ENCODE results near the gene CHRNE.

The CHRNE gene

DNA sequence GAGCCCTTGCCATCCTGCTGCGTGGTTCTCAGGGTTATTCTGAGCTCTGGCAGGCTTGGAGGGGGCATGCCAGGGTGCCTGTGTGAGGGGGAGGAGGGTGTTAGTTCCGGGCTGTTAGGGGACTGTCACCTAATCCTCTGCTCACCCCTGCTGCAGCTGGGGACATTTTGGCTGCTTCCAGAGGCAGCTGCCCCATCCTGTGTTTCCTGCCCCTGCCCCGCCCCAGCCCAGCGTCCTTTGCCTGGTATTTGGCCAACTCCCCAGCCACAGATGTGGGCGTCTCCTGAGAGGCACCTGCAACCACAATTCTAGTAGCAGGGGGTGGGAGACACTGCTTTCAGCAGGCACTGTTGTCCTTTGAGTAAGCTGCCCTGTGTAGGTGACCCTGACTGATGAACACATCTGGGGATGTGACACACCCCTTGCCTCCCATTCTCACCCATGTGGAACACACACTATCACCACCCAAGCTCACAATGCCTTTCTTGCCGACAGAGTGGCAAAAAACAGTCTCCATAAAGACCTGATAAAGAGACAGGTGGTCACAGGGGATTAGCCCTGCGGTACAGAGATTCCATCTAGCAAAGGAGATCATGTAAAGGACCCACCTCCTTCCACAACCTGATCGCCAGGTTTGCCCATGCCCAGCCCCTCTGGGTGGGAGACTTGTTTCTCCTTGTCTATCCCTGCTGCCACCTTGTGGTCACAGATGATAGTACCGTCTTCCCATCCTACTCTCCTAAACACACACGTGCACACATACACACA lies at the start of gene CHRNE:
Gene CHRNE, minus strand, starts transcription at position 48 of the 768 bp plus-strand sequence. Its CDS starts 35 bp downstream, at position 13.
- no peak for TF ChIP-seq Cebpa-rat (IDR thresholded peaks at IDR 0.05)
- Histone ChIP-seq H3K4me1 (peaks cover 55% of the 10 kb centered on the region), H3K36me3 (no peaks in the 10 kb centered on the region), H4K20me1 (no peaks in the 10 kb centered on the region), H3K9ac (peak within 1 kb of the TSS; percentile 57; the same call in 1 of the 2 replicates), H3K27me3 (peaks cover 33% of the 10 kb centered on the region), H3K27ac (peak within 1 kb of the TSS; percentile 40; the same call in 1 of the 2 replicates), H3K4me2 (peak within 1 kb of the TSS; percentile 83), H3K9me3 (no peaks in the 10 kb centered on the region), H3K4me3 (peak within 1 kb of the TSS; percentile 45; the same call in 1 of the 2 replicates)

DNA sequence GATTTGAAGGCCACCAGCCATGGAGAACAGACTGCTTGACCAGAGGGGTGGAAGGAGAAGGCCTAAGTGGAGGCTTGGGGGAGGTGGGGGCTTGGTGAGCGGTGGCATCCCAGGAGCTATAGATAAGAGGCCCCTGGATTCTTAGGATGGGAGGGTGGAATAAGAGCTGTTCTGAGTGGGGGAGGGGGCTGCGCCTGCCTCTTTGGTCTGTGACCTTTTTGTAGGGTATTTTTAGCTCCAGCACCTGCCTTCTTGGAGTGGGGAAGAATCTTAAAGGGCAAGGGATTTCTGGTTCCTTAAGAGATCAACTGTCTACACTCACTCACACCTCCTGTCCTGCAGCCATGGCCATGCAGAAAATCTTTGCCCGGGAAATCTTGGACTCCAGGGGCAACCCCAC lies 48.6 kb upstream of the CHRNE start:
- Histone ChIP-seq H3K27me3 (no peaks in the 10 kb centered on the region), H3K4me2 (peak overlapping the region; percentile 98), H3K4me3 (peak overlapping the region; percentile 100), H3K9ac (peak overlapping the region; percentile 91), H4K20me1 (peaks cover 18% of the 10 kb centered on the region), H3K4me1 (peaks cover 46% of the 10 kb centered on the region), H3K36me3 (peaks cover 18% of the 10 kb centered on the region), H3K27ac (peak overlapping the region; percentile 99), H3K9me3 (no peaks in the 10 kb centered on the region)
- no peak for TF ChIP-seq Cebpa-rat (IDR thresholded peaks at IDR 0.05)

DNA sequence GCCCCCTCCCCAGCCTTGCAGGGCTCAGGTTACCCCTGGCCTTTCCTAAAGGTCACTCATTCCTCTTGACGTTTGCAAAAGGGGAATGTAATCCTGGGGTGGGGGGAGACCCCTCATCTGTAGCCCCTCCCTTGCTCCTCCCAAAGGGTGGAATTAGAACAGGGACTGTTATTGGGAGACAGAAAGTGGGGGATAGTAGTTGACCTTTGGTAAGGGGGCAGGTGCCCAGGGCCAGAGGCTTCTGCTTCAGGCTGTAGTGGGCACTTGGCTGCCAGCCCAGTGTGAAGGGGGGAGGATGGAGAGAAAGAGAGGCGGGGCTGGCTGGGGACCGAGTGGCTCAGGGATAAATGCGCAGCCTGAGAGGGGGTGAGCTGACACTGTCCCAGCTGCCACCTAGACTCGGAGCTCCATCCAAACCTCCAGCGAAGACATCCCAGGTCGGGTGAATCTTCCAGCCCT lies 47.9 kb upstream of the CHRNE start, which contains the start of gene ENO3:
Gene ENO3, plus strand, starts transcription at position 374 of the 459 bp plus-strand sequence. CDS start 711 bp downstream, outside the sequence.
- Histone ChIP-seq H3K9me3 (no peaks in the 10 kb centered on the region), H3K36me3 (peaks cover 18% of the 10 kb centered on the region), H3K9ac (peak within 1 kb of the TSS; percentile 91), H3K4me2 (peak within 1 kb of the TSS; percentile 98), H4K20me1 (peaks cover 25% of the 10 kb centered on the region), H3K27ac (peak within 1 kb of the TSS; percentile 99), H3K27me3 (no peaks in the 10 kb centered on the region), H3K4me3 (peak within 1 kb of the TSS; percentile 100), H3K4me1 (peaks cover 52% of the 10 kb centered on the region)
- no peak for TF ChIP-seq Cebpa-rat (IDR thresholded peaks at IDR 0.05)

DNA sequence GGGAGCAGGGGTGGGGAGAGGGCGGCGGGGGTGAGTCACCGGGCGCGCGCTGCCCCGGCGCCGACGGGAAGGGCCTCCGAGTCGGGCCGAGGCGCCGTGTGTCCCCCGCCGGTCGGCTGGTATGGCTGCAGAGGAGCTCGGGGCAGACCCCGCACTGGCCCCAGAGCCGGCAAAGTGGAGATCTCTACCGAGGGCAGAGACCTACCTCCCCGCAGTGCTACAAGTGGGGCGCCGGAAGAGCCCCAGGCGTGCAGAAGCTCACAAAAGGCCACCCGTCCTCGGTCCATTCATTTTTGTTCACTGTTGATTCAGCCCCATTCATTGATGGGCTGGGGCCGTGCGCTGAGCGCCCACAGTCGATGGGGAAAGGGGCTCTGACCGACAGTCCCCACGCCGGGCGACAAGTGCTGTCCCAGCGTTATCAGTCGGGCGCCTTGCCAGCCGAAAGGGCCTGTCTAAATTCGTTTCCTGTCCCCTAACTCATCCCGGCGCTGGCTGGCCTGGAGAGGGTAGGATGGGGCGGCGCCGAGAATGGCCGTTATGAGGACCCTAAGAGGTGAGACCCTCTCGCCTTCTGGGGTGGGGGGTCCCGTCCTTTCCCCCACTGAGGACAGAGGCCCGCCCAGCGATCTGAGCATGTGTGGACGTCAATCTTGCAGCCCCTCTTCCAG lies 47.3 kb upstream of the CHRNE start:
- Histone ChIP-seq H4K20me1 (peaks cover 31% of the 10 kb centered on the region), H3K4me3 (peak overlapping the region; percentile 100), H3K4me2 (peak overlapping the region; percentile 98), H3K36me3 (peaks cover 20% of the 10 kb centered on the region), H3K27ac (peak overlapping the region; percentile 99), H3K9me3 (no peaks in the 10 kb centered on the region), H3K27me3 (no peaks in the 10 kb centered on the region), H3K9ac (peak overlapping the region; percentile 91), H3K4me1 (peaks cover 58% of the 10 kb centered on the region)
- TF ChIP-seq Cebpa-rat (IDR thresholded peaks at IDR 0.05): no peak

GRCh38 chr17:4949321-4950074 lies 46.6 kb upstream of the CHRNE start:
- Histone ChIP-seq H3K4me3 (peak overlapping the region; percentile 100), H3K9me3 (no peaks in the 10 kb centered on the region), H3K27ac (peak overlapping the region; percentile 99), H3K9ac (peak overlapping the region; percentile 91), H3K4me1 (peaks cover 65% of the 10 kb centered on the region), H3K4me2 (peak overlapping the region; percentile 98), H3K36me3 (peaks cover 23% of the 10 kb centered on the region), H3K27me3 (no peaks in the 10 kb centered on the region), H4K20me1 (peaks cover 38% of the 10 kb centered on the region)
- TF ChIP-seq Cebpa-rat (IDR thresholded peaks at IDR 0.05): no peak

DNA sequence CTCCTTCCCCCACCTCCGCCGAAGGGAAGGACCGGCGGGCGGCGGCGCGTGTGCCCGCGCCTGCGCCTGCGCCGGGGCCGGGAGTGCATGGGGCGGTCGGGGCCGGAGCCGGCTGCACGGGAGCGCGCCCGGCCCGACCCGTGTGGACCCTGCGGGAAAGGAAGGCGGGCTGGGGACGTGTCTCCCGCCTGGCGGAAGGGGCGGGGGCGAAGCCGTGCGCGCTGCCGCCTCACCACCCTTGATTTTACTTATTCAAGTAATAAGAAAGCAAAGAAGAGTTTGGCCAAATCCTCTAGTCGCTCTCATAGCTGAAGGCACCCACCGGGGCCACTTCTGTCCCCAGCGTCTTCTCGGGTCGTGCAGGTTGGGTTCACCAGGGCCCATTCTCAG lies 46.0 kb upstream of the CHRNE start:
- H4K20me1 ChIP-seq: peaks cover 44% of the 10 kb centered on the region
- peak overlapping the region; percentile 98 for H3K4me2 ChIP-seq
- TF ChIP-seq Cebpa-rat (IDR thresholded peaks at IDR 0.05): 0 out of 2 replicates have a peak, but pooled peaks have one; percentile 3
- H3K9ac ChIP-seq: peak overlapping the region; percentile 91
- H3K9me3 ChIP-seq: no peaks in the 10 kb centered on the region
- H3K27me3 ChIP-seq: no peaks in the 10 kb centered on the region
- H3K4me3 ChIP-seq: peak overlapping the region; percentile 100
- peaks cover 69% of the 10 kb centered on the region for H3K4me1 ChIP-seq
- H3K36me3 ChIP-seq: peaks cover 29% of the 10 kb centered on the region
- peak overlapping the region; percentile 99 for H3K27ac ChIP-seq

DNA sequence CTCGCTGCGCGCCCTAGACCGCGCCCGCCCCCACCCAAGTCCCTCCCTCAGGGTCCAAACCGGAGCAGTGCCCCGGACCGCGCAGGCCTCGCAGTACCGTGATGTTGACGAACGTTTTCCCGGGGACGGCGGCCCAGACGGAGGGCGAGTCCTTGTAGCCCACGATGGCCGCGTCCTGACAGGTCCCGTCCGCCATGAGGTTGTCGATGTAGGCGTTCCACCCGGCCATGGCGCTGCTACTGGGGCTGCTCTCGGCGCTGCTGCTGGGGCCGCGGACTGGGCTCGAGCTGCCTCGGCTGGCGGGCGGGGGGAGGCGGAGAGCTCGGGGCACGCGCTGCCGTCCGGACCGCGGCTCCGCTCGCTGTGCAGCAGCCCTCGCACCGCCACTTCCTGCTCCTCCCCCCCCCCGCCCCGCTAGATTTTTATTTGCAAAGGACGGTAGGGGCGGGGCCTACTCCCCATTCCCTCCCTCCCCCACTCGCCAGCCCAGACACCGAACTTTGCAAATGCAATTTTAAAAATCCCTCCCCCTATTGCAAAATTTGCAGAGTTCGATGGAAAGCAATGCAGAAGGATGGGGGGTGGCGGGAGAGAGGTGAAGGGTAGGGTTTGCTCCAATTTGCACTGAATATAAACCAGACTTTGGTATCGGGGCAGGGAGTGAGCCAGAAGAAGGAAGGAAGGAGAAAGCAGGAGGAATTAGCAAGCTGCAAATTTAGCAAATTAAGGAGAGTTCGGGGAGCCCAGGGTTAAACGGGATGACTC lies 45.5 kb upstream of the CHRNE start, which contains the start of gene PFN1:
Gene PFN1, minus strand, starts transcription at position 365 of the 765 bp plus-strand sequence. Its CDS starts 136 bp downstream, at position 229.
- peak within 1 kb of the TSS; percentile 99 for H3K27ac ChIP-seq
- H3K9me3 ChIP-seq: no peaks in the 10 kb centered on the region
- peak; percentile 80 for TF ChIP-seq Cebpa-rat (IDR thresholded peaks at IDR 0.05)
- H3K9ac ChIP-seq: peak within 1 kb of the TSS; percentile 99
- peak within 1 kb of the TSS; percentile 100 for H3K4me3 ChIP-seq
- H4K20me1 ChIP-seq: peaks cover 50% of the 10 kb centered on the region
- H3K4me2 ChIP-seq: peak within 1 kb of the TSS; percentile 99
- H3K4me1 ChIP-seq: peaks cover 69% of the 10 kb centered on the region
- peaks cover 35% of the 10 kb centered on the region for H3K36me3 ChIP-seq
- no peaks in the 10 kb centered on the region for H3K27me3 ChIP-seq

GRCh38 chr17:4947411-4948165 lies 44.7 kb upstream of the CHRNE start:
- TF ChIP-seq Cebpa-rat (IDR thresholded peaks at IDR 0.05): no peak
- Histone ChIP-seq H3K27me3 (no peaks in the 10 kb centered on the region), H4K20me1 (peaks cover 57% of the 10 kb centered on the region), H3K4me1 (peaks cover 69% of the 10 kb centered on the region), H3K27ac (peak overlapping the region; percentile 99), H3K9me3 (no peaks in the 10 kb centered on the region), H3K4me2 (peak overlapping the region; percentile 99), H3K4me3 (peak overlapping the region; percentile 100), H3K9ac (peak overlapping the region; percentile 99), H3K36me3 (peaks cover 42% of the 10 kb centered on the region)
